ENCODE results near the gene ACBD6.

- TF ChIP-seq EZH2 (IDR thresholded peaks at IDR 0.05; ENCODE audit: insufficient read depth, poor library complexity, severe bottlenecking) = no peak
- no peak for TF ChIP-seq EZH2phosphoT487 (IDR thresholded peaks at IDR 0.05; ENCODE audit: insufficient read depth, low read depth)
These were observed 100.4 kb downstream of the ACBD6 start for GRCh38 chr1:180402001-180402400.

Measured in GM23248 (cell line).